ENCODE data around the gene PHF21A.

PHF21A gene

DNA sequence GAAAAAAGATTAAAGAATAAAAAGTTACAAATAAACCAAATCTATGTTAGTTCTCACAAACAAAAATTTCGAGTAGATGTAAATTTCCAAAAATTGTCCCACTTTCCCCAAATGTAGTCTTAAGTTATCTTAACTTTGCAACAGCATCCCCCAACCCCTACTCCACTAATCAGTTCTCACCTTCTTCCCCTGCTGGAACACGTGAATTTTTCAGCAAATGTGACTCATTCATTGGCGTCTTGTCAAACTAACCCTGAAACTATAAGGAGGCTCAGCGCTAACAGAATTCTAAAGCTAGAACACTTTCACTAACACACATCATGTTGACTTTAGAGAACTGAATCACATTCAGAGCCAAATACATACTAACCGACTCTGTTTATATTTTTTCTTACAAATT is 46.1 kb downstream of the PHF21A start:
- no peak for DNase-seq

DNA sequence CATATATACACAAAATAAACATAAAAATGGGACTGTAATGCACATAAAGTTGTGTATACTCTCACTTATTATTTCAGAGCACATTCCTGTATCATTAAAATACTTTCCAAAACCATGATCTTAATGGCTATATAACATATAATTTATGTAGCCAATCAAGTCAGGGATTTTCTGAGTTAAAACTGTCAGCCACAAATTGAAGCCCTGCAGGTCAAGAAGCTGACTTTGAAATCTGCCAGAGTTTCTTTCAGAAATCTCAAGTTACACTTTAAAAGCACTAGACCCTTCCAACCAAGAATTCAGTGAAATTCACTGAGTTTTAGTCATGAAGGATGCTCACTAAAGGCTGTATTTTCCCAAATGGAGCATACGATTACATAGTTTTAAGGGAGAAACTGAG is 47.6 kb downstream of the PHF21A start:
- DNase-seq, result no peak

DNA sequence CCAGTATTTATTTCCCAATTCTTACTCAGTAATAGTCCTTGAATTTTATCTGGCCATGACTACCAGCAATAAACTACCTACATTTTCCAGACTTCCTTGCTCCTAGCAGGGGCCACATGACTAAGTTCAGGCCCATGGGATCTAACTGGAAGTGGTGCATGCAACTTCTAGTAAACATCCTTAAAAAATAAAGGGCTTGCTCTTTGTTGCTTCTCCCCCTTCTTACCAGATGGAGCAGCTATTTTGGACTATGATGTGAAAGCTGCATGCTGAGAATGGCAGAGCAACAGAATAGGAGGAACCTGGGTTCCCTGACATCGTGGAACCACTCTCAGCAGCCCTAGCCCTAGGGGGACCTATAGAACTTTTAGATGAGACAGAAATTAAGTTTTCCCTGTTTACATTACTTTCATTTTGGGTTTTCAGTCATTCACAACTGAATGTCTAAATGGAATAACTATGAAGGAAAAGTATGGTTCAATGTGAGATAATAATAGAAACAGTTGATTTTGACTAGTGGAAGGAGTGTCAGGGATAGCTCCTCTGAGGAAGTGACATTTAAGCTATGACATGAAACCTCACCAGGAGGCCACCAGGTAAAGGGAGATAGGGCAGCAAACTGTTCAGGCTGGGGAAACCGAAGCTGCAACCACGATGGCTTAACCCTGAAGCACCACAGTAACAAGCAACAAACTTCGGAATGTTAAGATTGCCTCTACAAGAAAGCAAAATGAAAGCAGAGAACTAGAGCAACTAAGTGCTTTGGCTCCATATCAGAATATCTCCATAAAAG is 48.9 kb downstream of the PHF21A start:
- DNase-seq, result no peak

DNA sequence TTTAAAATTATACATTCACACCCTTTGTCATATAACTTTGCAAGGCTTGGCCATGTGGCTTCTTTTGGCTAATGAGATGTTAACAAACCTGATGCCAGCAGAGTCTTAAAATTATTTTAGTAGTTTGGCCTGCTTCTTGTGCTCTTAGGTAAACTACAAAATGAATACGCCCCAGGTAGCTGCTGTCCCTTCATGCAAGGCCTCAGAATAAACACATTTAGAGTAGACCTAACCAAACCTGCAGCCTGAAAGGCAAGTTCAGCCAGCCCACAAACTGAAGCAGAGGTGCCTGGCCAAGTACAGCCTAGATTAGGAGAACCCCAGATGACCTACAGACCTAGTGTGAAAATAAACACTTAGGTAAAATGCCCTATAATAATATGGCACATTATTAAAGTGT is 50.2 kb downstream of the PHF21A start:
- DNase-seq, result no peak

DNA sequence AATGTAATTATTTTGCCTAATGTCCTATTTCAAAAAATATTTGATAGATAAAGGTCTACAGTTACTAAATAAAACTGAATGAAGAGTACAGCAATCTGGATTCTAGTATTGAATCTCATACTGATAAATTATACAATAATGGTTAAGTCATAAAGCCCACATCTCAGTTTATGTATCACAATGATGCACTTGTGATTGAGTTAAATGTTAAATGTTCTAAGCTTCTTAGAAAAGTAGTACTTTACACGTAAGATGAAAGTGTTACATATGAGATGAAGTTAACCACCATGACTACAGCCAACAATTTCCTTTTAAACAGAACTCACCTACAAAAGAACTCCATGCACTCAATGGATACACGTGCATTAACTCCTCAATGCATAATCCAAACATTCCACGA is 51.7 kb downstream of the PHF21A start:
- no peak for DNase-seq

DNA sequence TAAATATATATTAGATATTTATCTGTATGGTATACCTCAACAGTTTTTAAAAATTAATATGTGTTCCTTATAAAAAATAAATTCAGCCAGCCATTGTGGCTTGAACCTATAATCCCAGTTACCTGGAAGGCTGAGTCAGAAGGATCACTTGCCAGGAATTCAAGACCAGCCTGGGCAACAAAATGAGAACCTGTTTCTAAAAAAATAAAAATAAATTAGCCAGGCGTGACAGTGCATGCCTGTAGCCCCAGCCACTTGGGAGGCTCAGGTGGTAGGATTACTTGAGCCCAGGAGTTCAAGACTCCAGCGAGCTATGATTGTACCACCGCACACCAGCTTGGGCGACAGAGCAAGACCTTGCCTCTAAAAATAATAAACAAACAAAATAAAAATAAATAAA is 54.9 kb downstream of the PHF21A start:
- DNase-seq, result no peak

DNA sequence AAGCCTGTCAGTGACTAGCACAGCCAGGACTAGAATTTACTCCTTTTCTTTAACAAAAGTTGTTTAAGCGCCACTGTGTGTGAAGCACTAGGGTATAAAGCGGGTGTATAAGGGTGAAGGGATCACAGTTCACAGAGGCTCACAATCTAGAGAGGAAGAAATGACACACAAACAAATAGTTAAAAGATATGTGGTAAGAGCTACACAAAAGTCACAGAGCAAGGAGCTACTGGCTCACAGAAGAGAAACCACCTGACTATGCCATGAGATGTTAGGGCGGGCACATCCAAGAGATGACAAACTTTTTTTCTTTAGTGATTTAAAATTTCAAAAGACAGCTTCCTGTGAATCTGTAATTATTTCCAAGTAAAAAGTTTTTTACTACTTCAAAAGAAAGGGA is 55.6 kb downstream of the PHF21A start:
- no peak for DNase-seq

DNA sequence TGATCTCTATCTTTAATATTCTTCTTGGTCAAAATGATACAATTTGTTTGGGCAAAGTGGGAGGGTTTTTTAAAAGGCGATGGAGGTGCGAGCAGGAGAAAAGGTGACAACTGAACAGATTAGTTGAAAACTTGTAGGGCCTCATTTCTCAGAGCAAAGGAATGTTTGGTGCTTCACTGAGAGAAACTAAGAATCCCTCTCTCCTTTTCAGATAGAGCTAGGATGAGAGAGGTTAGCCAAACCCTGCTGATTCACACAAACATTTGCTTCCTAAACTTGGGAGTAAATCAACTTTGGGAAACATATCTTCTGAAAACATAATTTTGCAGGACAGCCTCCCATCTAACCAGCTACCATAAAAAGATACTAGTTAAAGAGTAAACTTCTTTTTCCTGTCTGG is 57.0 kb downstream of the PHF21A start:
- no peak for DNase-seq

DNA sequence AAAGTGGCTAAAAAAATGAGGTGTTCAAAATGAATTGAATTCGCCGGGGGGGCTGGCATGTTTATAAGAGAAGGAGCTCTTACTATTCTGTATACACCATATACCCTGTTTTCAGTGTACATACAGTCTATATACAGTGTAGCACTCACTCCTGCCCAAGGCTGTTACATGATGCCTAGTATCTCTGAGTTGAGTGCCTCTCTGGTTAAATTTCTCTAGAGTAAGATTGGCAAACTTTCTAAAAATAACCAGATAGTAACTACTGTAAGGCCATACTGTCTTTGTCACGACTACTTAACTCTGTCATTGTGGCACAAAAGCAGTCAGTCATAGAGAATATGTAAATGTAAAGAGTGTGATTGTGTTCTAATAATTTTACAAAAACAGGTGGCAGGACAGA is 58.1 kb downstream of the PHF21A start:
- DNase-seq, result no peak

DNA sequence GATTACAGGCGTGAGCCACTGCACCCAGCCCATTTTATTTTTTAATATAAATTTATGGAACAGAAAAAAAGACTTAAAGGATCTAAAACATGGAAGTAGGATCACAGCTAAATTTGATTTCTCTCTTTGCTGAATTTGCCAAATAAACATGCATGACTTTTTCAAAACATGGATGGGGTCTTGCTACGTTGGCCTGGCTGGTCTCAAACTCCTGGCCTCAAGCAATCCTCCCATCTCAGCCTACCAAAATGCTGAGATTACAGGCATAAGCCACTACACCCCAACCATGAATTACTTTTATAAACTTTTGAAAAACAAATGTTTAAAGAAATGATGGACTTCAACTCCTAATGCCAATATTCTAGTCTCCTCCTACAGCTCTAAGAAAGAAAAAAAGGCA is 61.2 kb downstream of the PHF21A start:
- DNase-seq, result no peak

DNA sequence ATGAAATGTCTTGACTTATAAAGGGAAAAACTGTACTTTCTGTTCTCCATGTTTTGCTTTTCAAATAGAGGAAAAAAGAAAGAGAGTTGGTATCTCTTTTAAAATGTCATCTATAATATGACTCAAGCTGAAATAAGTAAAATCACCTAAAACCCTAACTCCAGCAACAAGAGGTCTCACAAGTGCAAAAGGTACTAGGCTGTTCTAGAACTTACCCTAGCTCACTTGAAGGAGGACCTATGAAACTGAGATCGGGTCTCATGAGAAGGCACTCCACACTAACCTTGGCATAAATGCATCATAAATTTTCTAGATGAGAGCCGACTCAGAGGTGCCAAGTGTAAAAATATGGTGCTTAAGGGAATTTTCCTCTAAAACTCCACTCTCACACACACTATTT is 63.8 kb downstream of the PHF21A start:
- DNase-seq, result no peak

DNA sequence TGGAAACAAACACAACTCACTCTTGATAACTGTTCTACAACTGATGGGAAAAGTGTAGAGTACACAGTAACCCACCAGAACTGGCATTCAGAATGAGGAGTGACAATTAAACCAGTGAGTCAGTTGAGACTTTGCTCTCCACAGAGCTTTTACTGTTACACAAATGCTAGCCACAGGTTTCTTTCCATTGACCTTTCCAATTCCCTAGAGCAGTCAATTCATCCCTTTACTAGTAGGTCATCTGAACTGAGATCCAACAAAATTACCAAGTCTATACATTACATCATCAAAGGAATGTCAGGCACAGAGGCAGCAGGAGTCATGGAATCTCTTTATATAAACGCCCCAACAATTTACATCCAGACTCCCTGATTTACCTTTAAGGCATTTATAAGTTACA is 65.9 kb downstream of the PHF21A start:
- DNase-seq, result no peak

DNA sequence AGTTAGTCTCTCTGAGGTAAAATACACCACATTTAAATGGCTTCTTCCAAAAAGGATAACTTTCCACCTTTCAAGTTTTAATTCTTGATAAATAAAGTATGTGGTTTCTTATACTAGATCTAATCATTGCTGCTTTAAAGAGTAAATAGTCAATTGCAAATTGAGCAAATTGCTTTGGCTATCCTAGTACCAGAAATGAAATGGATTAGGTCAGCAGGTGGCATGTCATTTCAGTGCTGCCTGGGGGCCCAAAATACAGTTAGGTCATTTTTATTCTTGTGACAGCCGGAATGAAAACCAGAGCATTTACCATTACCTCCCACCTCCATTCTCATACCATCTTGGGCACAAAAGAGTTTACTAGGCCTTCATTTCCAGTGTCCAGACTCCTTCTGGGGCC is 70.2 kb downstream of the PHF21A start:
- no peak for DNase-seq

DNA sequence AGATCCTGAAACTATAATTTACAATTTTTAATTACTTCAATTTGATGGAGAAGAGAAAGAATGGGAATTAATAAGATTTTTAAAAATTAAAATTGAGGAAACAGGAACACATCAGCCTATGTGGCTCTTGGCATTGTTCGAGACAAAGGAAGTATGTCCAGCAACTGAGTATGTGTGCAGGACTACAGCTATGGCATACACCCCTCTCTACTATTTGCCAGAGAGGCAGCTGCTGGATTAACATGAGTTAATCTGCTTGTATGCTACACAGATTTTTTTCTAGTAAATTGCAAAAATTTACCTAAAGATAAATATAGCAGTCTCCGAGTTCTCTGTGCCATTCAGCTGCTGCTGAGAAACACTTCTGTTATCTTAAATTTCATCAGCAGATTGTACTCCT is 70.6 kb downstream of the PHF21A start:
- no peak for DNase-seq

DNA sequence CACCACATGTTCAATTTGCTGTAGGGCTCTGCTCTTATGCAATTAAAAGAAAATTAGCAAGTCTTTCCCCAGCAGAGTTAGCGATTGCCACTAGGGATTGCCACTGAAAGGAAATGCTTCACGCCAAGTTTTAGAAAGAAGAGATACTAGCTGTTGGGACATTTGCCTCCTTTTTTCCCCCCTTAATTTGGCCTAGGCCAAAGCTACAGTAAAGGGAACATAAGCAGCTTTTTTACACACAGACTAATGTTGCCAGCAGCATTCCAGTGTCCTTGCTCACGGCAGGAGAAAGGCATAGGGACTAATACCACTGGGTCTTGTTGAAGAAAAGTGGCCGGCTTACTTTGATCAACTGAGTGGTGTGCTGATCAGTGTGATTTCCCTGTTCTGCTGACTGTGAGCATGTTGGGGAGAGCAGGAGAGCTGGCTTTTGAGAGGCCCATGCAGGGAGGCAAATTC is 71.2 kb downstream of the PHF21A start:
- DNase-seq, result peak in 1 of 2 donors; percentile 1

DNA sequence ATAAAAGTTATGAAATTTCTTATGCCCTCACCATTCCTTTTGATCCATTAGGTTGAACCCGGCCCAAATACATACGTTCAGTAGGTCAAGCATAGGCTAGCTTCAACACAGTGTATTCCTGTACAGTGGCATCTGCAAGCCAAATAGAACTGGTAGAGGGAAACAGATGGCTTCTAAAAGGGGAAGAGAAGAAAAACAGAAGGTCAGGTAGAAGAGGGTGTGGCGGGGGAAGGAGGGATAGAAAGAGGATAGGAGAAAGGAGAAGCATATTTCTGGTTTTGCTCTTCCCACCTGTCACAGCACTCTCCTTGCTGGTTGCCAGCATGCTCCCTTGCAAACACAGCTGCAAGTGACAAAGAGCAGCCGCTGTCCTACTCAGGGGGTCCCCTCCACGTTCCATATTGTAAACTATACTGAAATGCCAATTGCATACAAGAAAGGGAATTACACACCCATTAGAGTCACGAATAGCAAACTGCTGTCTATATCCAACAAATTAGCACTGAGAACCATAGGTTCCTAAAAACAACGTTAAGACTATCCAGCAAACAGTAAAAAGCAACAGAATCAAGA is 71.8 kb downstream of the PHF21A start:
- DNase-seq, result no peak

DNA sequence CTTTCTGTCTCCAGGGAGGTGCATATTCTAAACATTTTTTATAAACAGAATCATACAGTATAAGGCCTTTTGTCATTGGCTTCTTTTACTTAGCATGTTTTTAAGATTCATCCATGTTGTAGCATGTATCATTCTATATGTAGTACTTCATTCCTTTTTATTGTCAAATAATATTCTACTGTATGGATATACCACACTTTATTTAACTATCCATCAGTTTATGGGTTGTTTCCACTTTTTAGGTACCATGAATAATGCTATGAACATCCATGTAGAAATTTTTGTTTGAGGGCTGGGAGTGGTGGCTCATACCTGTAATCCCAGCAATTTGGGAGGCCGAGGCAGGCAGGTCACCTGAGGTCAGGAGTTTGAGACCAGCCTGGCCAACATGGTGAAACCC is 73.1 kb downstream of the PHF21A start:
- DNase-seq, result no peak

DNA sequence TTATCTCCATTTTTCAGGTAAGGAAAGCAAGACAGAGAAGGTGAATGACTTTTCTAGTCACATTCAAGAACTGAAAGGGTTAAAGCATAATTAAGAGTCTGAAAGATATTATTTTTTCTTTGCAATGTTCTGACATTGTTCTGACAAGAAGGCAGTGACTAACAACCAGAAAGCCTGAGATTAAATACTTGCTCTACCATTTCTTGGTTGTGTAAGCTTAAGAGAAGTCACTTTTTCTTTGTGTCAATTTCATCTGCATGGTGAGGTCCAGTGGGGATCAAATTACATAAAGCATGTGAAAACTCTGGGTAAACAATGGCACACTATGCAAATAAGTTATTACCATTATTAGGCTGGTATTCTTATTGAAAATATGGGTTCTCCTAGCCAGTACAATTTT is 73.7 kb downstream of the PHF21A start:
- DNase-seq, result no peak

DNA sequence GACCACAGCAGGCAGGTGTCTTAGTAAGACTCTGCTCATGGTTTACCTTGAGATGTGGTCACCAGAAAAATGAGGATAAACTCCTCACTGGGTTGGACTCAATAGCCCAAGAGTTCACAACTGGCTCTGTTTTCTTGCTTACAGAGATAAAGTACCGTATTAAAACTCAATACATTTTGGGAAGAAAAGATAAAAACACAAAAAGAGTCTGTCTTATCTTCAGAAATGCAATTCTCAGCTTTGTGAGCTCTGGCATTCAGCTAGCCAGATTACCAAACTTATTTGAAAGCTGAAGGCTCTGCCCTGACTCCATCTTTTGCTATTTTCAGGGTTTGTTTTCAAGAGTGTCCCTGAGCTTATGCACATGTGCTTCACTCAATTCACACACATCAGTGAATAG is 75.4 kb downstream of the PHF21A start:
- no peak for DNase-seq

DNA sequence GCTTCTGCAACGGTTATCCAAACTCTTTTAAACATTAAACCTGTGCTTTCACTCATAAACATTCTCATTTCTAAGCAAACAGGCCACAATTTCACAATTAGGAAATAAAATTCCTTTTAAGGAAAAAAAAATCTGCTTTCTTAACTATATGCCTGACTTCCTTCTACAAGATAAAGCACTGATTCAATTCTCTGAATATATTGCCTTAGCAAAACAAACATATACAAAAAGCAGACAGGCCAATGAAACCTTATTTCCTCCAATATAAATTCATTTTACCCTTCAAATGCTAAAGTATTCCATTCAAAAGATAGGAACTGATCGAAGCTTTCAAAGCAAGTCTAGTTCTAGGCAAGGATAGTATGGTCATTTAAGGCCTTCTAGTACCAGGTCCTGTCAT is 76.7 kb downstream of the PHF21A start:
- DNase-seq, result no peak

DNA sequence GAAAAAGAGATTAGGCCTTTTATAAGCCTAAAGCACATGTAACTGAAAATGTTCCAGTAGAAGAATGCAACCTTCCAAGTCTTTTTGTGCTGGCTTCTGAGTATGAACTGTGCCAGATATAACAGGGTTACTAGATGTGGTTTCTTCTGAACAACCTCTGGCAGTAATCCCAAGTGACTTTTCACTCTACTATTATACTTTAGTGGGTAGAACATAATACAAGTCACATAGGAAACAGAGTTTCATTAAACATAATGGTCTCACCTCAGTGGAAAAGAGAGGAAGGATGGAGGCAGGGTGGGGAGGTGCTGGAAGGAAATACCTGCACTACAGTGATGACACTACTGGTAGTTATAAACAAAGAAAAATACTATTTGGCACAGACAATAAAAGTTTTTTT is 81.3 kb downstream of the PHF21A start:
- no peak for DNase-seq

DNA sequence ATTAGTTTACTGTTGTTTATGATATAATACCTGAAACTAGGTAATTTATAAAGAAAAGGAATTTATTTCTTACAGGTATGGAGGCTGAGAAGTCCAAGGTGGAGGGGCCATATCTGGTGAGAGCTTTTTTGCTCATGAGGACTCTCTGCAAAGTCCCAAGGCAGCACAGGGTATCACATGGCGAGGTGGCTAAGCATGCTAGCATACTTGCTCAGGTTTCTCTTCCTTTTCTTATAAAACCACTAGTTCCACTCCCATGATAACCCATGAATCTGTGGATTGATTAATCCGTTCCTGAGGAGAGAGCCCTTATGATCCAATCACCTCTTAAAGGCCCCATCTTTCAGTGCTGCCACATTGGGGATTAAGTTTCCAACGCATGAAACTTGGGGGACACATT is 82.7 kb downstream of the PHF21A start:
- no peak for DNase-seq

DNA sequence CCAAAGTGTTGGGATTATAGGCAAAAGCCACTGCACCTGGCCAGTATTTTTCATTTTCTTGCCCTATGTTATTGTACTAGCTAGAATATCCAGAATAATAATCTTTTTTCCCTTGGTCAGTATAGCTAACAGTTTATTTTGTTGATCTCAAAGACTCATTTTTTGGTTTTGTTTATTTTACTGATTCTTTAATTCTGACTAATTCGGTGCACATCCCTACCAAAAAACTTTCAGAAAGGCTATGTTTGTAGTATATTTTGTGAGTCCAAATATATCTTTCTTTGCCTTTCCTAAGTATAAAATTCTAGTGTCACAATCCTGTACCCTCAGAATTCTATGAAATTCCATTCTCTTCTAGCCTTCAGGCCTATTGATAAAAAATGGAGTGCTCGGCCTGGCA is 84.3 kb downstream of the PHF21A start:
- no peak for DNase-seq

DNA sequence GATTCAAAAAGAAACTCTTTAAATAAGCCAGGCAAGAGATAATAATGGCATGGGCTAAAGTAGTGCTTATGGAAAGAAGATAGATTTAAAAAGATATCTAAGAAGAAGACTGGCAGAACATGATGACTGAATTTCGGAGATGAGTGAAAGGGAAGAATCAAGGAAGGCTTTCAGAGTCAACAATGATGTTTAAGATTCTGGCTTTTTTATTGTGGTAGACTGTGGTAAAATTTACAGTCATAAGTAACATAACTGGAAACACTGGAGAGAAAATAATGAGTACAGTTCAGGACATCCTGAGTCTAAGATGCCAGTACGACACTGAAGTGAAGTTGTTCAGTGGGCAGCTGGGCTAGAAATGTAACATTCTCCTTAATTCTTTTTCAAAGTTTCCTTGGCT is 85.2 kb downstream of the PHF21A start:
- DNase-seq, result no peak

DNA sequence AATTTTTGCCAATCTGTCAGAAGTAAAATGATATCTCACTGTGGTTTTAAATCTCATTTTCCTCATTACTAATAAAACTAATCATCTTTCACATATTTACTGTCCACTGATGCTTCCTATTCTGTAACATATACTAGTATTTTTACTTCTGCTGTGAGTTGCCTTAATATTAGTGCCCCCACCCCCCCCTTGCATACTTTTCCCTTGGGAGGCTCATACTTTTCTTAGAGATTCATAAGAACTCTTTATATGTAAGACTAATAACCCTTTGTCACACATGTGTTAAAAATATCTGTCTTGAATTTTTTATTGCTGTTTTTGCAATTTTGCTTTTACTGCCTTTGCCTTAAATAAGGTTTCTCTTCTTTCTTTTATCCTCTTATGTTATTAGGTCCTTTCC is 87.2 kb downstream of the PHF21A start:
- DNase-seq, result no peak
